LoVo (cell line): ENCODE results near the gene RFLNA.
A peak's percentile ranks its signal among the peaks of the same experiment; 100 is the strongest.
"Not testable (repeated sequence)": the region's sequence is repeated elsewhere in the genome, so short reads cannot be mapped to it uniquely, and the experiment has no call there.

ENCODE experiments used
- DNase-seq: peaks from one replicate; pipeline ENCODE4 v3.0.0-alpha.2; 2016; ENCODE audit warnings: low spot score

RFLNA gene

GRCh38 chr12:124282287-124282686 lies 12.6 kb upstream of the RFLNA start:
- no peak for DNase-seq

GRCh38 chr12:124283326-124283725 lies 11.6 kb upstream of the RFLNA start:
- DNase-seq, result no peak

GRCh38 chr12:124284368-124284767 lies 10.5 kb upstream of the RFLNA start:
- no peak for DNase-seq

- DNase-seq, result peak; percentile 29
Measured at GRCh38 chr12:124286414-124286813, 8.5 kb upstream of the RFLNA start.

GRCh38 chr12:124286971-124287370 lies 7.9 kb upstream of the RFLNA start:
- no peak for DNase-seq

- no peak for DNase-seq
Measured at GRCh38 chr12:124289634-124290600, 5.0 kb upstream of the RFLNA start.

- no peak for DNase-seq
Measured at GRCh38 chr12:124292385-124292784, 2.5 kb upstream of the RFLNA start.

- no peak for DNase-seq
Measured at GRCh38 chr12:124293286-124294003, 1.4 kb upstream of the RFLNA start.

GRCh38 chr12:124295431-124296058 lies 652 bp downstream of the RFLNA start:
- no peak for DNase-seq

- peak; percentile 77 for DNase-seq
Measured at GRCh38 chr12:124296295-124296915, 1.5 kb downstream of the RFLNA start.

GRCh38 chr12:124296916-124297351 lies 2.0 kb downstream of the RFLNA start:
- DNase-seq, result no peak

- no peak for DNase-seq
Measured at GRCh38 chr12:124297389-124297788, 2.5 kb downstream of the RFLNA start.

GRCh38 chr12:124297856-124298255 lies 3.0 kb downstream of the RFLNA start:
- DNase-seq, result no peak

GRCh38 chr12:124298685-124299410 lies 4.0 kb downstream of the RFLNA start:
- DNase-seq, result no peak

- DNase-seq, result no peak
Measured at GRCh38 chr12:124299628-124300388, 4.9 kb downstream of the RFLNA start.

- DNase-seq, result not testable (repeated sequence)
Measured at GRCh38 chr12:124300657-124301056, 5.8 kb downstream of the RFLNA start.

GRCh38 chr12:124301084-124301654 lies 6.3 kb downstream of the RFLNA start:
- DNase-seq, result no peak

- DNase-seq, result no peak
Measured at GRCh38 chr12:124302241-124302806, 7.4 kb downstream of the RFLNA start.

- no peak for DNase-seq
Measured at GRCh38 chr12:124302807-124303578, 8.1 kb downstream of the RFLNA start.
